Measurements from ENCODE around the gene FIZ1.

DNA sequence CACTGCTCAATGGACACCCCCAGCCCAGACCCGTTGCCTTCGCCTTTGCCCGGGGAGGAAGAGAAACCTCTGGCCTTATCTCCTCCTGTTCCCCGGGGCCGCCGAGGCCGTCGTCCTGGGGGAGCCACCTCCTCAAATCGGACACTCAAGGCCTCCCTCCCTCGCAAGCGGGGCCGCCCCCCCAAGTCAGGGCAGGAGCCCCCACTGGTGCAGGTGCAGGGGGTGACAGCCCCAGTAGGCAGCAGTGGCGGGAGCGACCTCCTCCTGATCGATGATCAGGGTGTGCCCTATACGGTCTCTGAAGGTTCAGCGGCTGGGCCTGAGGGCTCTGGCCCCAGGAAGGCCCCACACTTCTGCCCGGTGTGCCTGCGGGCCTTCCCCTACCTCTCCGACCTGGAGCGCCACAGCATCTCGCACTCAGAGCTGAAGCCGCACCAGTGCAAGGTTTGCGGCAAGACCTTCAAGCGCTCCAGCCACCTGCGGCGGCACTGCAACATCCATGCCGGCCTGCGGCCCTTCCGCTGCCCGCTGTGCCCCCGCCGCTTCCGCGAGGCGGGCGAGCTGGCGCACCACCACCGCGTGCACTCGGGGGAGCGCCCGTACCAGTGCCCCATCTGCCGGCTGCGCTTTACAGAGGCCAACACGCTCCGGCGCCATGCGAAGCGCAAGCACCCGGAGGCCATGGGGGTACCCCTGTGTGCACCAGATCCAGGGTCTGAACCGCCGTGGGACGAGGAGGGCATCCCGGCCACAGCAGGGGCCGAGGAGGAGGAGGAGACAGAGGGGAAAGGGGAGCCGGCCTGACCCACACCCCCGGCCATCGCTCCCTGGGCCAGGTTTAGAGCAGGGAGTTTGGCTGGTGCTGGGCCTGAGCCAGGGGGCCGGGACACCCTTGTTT, 3.0 kb upstream of the FIZ1 start:
- TF ChIP-seq POLR2A (IDR thresholded peaks at IDR 0.05; ENCODE audit: low read depth, low read length) (no peak), TAF1 (IDR thresholded peaks at IDR 0.05; ENCODE audit: borderline replicate concordance, low read depth, low read length) (no peak)
